Fibroblast of skin of left quadriceps (primary cell): Measurements from ENCODE around the gene C2CD3.
A peak's percentile ranks its signal among the peaks of the same experiment; 100 is the strongest.
"Not testable (repeated sequence)": the region's sequence is repeated elsewhere in the genome, so short reads cannot be mapped to it uniquely, and the experiment has no call there.

Source experiments
- DNase-seq, 2 experiments: peaks; one replicate each; pipeline ENCODE4 v3.0.0-alpha.2; 2013; ENCODE audit warnings: low read depth in 2 of 2

Gene C2CD3

DNA sequence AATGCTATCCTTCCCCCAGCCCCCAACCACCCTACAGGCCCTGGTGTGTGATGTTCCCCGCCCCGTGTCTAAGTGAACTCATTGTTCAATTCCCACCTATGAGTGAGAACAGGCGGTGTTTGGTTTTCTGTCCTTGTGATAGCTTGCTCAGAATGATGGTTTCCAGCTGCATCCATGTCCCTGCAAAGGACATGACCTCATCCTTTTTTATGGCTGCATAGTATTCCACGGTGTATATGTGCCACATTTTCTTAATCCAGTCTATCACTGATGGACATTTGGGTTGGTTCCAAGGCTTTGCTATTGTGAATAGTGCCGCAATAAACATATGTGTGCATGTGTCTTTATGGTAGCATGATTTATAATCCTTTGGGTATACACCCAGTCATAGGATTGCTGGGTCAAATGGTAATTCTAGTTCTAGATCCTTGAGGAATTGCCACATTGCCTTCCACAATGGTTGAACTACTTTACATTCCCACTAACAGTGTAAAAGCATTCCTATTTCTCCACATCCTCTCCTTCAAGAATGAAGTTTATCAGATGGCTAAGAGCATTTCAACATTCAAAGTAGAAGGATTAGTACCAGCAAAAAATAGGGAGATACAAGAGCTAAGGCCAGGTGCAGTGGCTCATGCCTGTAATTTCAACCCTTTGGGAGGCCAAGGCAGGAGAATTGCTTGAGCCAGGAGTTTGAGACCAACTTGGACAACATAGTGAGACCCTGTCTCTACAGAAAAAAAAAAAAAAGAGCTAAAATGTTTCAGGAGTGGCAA, 50.4 kb downstream of the C2CD3 start:
- DNase-seq: not testable (repeated sequence)

DNA sequence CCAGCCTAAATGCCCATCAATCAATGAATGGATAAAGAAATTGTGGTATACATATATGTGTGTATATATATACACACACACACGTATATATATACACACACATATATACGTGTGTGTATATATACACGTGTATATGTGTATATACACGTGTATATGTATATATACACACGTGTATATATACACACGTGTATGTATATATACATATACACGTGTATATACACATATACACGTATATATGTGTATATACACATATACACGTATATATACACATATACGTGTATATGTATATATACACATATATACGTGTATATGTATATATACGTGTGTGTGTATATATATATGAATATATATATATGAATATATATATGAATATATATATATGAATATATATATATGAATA, 54.1 kb downstream of the C2CD3 start:
- no peak for DNase-seq

DNA sequence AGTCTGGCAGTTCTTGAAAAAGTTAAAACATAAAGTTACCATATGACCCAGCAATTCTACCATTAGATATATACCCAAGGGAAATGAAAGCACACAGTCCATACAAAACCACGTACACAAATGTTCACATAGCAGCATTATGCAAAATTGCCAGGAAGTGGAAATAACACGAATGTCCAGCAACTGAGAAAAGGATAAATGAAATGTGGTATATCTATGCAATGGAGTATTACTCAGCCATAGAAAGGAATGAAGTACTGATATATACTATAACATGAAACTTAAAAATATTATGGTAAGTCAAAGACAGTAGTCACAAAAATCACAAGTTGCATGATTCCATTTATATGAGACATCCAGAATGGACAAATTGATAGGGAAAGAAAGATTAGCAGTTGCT, 57.9 kb downstream of the C2CD3 start:
- no peak for DNase-seq

DNA sequence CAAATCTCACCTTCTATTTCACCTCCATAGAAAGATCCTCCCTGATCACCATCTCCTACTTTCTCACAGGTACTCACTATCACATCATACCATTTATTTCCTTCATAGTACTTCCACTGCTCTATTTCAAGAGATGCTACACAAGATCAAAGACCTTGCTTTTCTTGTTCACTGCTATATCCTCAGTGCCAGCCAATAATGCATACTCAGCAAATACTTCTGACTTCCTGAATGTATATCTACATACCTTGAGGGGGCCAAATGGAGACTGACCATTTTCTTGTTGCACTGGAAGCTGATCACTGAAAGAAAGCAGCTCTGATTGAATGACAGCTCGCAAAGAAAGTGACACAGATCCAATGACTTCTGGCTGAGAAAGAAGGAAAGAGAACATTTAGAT, 64.7 kb downstream of the C2CD3 start:
- no peak for DNase-seq

DNA sequence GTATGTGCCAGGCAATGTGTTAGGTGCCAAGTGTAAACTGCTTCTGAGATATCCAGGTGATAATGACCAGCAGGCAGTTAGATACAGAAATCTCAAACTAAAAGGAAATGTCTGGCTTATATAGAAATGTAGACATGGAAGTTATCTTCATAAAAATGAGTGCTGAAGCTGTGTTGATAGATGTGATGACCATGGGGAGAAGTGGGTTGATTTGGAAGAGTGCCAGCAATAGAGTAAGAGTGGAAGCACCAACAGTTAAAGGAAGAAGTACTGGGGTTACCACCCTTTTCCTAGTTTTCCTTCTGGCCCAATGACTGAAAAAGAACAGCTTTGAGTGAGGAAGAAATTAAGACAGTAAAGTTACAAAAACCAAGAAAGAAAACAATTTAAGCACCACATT, 68.5 kb downstream of the C2CD3 start:
- DNase-seq: no peak

DNA sequence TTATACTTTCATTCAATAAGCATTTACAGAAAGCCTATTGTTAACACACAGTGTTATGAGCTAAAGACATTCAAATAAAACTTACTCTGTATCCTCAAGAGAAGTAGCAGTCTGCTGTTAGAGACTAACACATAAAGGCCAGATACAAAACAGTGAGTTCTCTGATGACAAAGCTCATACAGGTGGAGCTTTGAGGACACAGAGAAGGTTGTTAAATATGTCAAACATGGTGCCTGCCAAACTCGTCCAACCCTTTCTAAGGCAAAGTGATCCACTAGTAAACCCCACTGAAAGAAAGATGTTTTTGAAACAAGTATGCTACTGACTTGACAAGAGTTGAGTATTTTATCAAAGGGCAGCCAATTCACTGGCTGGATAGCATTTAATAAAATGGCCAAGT, 70.1 kb downstream of the C2CD3 start:
- DNase-seq: no peak

DNA sequence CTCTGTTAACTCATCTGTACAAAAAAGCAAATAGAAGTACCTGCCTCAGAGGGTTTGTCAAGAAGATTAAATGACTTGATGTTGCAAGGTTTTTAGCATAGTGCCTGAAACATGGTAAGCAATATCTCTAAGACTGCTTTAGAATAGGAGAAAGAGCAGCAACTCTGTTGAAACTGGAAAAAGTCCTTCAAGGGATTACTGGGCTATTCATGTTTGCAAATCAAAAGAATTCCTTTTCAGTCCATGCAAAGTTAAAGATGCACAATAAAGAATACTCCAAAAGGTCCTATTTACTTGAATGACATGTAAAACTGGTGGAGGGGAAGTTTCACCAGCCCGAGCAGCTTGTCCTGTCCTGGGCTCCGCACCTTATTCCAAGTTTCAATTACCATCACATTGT, 70.6 kb downstream of the C2CD3 start:
- DNase-seq: no peak

DNA sequence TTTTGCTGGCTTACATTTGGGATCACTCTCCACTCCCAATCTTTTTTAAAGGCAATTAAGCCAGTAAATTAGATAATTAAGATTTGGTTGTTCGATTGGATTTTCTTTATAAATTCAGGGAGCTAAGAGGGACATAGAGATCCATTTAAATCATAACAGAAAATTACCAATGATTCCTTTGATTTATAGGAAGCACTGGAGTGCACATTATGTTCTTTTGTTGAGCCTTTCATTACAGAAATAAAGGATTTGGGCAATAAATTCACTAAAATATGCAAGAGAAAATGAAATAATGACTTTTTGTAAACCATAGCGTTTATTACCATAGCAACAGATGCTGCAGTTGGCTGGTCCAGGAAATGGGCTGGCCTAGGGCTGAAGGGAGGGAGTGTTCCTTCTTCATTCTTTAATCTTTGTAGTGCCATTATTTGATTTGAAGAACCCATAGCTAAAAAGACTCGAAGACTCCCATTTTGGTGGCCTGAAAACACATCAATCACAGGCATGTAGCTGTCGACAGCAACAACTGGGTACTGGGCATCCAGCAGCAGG, 73.0 kb downstream of the C2CD3 start:
- DNase-seq: no peak

DNA sequence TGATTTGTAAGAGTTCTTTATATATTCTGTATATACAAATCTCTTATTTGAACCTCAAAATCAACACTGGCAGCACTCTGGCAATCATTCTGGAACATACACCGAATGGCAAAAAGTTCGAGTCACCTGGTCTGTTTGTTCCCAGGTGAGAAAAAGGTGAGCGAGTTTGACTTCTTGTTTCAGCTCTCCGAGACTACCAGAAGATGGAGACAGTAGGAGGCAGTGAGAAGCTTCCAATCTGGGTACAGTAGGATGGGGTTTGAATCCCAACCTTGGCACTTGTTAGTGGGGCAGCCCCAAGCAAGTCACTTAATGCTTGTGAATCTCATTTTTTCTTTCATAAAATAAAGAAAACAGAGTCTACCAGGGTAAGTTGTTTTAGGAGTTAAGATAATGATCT, 76.4 kb downstream of the C2CD3 start:
- no peak for DNase-seq

DNA sequence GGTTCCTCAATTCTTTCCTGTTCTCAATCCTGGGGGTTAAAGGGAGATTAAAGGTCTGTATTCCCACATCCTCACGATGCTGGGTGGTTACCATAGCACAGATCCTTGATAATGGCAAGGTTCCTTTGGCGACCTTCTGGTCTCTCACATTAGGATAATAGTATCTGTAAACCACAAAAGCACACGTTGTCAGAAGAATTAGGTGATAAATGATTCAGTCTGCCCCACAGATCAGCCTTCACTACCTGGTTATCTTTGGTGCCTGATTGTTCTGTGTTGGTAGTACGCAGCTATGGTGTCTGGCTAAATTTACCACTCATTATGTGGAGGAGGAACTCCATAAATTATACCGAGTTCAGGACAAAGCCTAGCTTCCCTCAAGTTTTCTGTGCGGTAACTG, 78.4 kb downstream of the C2CD3 start:
- DNase-seq: no peak

DNA sequence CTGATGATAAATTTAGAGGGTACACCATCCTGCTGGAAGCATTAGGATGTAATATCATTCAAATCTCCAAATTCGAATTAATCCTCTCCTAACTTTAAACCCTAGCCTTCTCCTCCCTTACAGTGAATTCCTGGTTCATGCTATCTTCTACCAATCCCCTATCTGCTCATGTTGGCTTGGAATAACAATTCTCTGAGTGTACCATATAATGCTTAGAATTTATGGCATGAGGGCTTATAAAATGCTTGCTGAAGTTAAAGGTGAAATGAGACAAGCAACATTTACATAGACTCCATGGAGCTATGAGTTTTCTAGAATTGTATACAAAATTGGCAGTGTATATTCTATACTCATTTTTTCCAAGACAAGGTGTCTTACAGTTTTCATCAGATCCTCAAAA, 79.3 kb downstream of the C2CD3 start:
- no peak for DNase-seq

DNA sequence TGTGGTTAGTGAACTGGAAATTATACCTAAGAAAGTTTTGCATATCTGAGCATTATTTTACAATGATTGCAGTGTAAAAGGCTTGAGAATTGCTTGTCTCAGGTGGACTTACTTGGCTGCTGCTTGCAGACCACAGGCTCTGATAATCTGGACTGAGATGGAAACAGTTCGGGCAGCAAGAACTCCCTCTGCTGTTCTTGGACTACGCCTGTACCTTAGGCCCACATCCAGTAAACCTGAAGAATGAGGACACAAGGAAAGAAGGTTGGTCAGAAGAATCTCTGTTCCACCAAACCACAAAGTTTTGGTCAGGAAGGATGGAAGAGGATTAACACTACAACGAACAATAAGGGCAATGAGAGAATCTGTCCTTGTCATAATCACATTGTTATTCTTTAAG, 80.1 kb downstream of the C2CD3 start:
- DNase-seq: no peak

DNA sequence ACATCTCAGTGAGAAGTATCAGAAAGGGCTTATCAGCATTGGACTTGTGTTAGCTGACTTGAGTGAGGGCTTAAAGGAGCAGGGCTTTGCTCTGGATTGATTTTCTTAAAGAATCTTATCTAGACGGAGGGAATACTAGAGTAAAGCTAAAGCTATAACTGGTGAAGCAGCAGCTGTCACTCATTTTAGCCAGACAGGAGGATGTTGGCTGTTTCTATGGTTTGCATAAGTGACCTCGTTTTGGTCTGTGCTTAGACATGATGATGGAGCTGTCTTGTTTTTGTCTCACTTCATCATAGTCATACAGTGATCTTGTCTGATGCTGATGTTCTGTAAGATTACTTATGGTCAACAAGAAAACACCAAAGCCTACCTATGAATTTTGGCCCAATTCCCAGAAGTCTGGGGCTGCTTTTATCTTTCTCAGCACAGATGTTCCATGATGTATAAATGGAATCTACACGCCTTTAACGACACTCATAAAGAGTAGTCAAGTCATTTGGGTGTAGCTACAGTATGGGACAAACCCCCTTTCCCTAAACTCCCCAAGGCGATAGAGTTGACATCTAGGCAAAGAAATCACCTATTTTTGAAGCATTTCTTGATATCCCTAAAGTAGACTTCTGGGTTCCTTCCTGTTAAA, 84.4 kb downstream of the C2CD3 start:
- no peak for DNase-seq

DNA sequence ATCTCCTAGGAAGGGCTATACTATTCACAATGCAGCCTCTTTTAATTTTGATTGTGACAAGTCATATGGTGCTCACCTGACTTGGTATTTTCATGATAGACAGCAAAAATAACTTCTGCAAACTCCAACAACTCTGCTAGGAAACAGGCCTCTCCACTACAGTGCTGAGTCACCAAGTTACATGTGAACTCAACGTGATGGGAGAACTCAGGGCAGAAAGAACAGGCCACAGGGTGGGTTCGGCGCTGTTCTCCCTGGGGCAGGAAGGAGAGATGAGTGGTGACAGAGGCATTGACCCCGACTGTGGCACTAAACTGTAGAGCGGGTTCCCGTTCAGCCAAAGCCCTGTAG, 85.3 kb downstream of the C2CD3 start:
- DNase-seq: no peak

DNA sequence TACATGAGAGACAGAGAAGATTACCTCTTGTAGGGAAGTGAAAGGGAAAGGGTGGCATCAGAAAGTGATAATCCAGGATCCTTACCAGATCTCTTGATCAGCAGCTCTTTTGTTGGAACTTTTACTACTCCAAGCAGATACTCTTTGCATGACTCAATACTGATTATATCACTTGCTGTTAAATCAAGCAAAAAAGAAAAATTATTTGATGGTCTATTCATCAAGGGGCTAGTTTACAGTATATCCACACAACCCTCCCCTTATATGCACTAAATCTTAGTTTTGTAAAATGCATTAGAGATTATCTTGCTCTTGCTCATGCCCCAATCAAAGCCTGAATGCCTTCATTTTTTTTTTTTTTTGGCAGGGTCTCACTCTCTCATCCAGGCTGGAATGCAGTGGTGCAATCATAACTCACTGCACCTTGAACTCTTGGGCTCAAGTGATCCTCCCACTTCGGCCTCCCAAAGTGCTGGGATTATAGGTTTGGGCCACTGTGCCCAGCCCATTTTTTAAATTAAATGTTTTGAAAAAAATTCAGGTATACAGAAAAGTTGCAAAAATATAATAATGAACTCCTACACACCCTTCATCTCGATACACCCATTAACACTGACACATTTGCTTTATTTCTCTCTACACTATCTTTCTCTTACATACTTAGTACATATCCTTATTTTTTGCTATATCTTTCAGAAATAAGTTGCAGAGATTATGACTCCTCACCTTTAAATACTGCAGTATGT, 85.8 kb downstream of the C2CD3 start:
- DNase-seq: peak in 1 of 2 experiments; percentile 6

DNA sequence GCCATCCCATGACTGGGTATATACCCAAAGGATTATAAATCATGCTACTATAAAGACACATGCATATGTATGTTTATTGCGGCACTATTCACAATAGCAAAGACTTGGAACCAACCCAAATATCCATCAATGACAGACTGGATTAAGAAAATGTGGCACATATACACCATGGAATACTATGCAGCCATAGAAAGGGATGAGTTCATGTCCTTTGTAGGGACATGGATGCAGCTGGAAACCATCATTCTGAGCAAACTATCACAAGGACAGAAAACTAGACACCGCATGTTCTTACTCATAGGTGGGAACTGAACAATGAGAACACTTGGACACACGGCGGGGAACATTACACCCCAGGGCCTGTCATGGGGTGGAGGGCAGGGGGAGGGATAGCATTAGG, 86.9 kb downstream of the C2CD3 start:
- DNase-seq: not testable (repeated sequence)

DNA sequence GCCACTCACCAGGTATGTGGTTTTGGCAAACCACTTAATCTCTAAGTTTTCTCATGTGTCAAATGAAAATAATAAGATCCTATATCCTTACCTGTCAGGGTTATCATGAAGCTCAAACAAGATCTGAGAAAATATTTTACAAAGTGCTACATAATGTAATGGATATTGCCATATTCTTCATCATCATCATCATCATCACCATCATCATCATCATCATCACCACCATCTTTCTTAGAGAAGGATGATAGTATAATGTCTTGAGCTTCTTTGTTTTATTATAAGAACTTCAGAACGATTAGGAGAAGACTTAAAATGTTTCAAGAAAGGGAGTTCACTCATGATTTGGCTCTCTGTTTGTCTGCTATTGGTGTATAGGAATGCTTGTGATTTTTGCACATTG, 89.4 kb downstream of the C2CD3 start:
- DNase-seq: no peak

DNA sequence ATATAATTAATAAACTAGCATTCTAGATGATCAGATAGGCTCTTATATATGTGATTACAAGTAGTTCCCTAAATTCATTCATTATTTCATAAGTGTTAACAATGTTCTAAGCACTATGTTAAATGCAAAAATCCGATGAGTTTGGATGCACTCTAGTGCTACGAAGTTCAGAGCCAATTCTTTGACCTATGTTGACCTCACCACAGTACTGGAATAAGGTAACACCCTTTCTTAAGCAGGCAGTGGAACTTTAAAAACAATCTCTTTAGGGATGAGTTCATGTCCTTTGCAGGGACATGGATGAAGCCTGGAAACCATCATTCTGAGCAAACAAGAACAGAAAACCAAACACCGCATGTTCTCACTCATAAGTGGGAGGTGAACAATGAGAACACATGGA, 93.6 kb downstream of the C2CD3 start:
- no peak for DNase-seq

DNA sequence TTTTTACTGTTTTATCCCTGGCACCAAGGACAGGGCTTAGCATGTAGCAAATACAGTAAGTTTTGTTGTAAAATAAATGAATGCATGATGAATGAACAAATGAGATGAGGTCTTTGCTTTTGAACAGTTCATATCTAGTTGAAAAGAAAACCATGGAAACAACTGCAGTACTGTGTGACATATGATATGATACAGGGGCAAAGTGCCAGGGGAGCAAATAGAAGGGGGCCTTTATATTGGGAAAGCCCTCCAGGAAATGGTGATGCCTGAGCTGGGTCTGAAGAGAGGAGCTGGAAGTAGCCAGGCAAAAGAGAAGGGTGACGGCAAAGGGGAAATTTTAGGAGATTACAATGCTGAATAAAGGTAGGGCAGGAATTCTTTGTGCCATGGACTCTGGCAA, 98.1 kb downstream of the C2CD3 start:
- no peak for DNase-seq

DNA sequence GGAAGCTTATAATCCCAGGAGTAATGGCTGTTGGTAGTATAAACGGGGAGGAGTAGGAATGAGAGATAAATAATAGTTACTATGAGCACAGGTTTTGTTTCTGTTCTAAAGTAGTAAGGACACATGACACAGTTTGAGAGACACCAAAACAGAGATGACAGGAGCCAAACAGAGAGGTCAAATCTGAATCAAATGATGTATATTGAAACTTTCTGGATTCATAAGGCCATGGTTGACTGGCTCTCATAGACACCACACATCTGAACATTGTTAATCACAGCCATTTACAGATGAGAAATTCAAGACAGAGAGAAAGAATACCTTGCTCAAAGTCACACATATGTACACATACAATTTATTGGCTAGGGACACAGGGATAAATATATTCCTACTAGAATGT, 98.5 kb downstream of the C2CD3 start:
- no peak for DNase-seq

DNA sequence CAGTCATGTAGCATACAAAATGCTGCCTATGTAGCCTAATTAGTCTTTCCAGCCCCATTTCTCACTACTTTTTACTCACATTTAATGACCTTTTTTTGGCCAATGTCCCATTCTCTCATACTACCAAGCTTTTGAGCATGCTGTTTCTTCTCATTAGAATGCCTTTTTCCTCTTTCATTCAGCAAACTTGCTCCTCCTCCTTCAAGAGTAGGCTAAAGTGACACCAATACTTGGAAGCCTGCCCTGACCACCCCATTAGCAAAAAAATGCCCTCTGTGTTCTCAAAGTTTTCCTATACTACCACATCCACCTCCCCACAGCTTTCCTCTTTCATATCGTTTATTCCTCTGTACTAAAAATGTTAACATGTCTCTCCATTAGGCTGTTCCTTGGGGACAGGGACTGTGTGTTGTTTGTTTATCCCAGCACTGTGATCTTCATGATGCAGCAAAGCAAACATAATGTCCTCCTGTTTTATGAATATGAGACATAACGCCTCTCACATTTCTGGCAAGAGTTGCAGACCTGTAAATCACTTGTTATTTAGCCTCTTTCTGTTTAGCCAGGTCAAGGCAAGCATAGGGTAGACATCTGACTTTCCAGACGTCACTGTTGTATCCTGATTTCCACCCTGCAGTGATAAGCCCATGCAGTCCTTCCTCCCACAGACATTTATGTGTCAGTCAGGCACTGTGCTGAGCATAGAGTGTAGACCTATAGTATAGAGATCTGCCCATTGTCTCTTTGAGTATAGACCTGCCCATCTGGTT, 99.9 kb downstream of the C2CD3 start:
- DNase-seq: no peak
